Pulmonary artery endothelial cell (primary cell): Measurements from ENCODE around the gene SRPK2. TPM values are rescaled to one million over a fixed set of nuclear protein-coding genes. Genes with fewer than 3 reads are reported as not detected.

ENCODE experiments used
- DNase-seq: peaks from one replicate; pipeline ENCODE4 v3.0.0-alpha.2; 2011; ENCODE audit warnings: low read depth, low spot score
- total RNA-seq: library from RNA; depleted of rRNA; stranded (reverse); fragments of >200 nt; gene quantifications from 2 replicates; pipeline ENCODE4 v1.2.3, GENCODE V29; 2014

SRPK2 gene
- total RNA-seq, 1 donor from 2014 or later, result 52.0 TPM

DNA sequence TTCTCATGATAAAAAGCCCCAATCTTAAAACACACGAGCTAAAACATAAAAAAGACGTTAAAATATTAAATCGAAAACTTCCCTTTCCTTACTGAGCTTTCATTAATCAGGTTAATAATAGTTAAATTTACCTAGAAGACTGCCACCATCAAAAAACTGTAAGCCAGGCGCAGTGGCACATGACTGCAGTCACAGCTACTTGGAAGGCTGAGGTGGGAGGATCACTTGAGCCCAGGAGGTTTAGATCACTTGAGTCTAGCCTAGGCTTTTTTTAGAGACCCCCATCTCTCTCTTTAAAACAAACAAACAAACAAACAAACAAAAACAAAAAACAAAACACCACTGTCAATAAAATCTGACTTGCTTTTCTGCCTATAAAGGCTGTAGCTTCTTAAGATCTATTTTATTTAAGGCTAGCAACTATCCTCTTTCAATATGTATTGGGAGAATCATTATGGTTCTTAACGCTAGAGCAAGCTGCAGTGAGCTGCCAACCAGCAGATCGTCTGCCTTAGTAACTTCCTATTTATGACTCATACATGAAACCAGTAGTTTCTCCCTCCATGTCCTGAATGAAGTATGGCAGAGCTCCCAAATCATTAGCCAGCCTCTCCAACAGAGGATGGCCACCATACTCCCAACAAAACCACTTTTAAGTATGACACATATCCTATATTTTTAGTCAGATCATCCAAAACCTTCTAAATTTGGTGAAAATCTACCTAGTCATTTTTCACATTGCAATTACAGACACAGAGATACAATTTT is 163.7 kb downstream of the SRPK2 start:
- DNase-seq, result peak; percentile 61

DNA sequence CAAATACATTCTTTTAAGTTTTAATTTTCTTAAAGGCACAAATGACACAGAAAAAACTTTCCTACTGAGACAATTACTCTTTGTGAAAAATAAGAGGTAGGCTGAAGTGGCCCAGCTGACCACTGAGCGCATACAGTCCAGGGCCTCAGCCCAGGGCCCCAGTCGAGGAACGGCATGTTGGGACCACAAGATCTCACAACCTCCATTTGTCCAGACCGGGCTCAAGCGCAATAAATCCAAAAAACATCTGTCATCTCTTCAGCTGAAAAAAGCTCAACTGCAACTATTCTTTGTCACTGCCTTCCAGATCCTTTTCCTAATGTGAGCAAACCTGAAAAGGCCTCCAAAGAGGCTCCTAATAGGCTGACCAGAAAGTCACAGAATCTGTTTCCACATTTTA is 165.8 kb downstream of the SRPK2 start:
- no peak for DNase-seq

DNA sequence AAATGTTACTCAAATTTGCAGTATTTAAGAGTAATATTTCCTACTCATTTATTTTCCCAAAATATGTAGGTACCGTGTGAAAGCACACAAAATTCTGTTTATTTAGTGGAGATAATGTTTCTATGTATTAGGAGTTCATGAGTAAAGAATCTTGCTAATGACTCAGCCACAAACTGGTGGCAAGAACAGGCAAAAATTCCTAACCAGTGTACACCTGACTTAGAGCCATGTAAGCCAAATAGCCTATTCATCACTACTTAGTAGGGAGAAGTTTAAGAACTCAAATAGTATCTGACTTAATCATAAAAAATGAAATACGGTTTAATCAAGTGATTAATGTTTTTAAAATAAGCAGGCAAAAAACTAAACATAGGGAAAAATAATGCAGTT is 169.0 kb downstream of the SRPK2 start:
- DNase-seq, result no peak

DNA sequence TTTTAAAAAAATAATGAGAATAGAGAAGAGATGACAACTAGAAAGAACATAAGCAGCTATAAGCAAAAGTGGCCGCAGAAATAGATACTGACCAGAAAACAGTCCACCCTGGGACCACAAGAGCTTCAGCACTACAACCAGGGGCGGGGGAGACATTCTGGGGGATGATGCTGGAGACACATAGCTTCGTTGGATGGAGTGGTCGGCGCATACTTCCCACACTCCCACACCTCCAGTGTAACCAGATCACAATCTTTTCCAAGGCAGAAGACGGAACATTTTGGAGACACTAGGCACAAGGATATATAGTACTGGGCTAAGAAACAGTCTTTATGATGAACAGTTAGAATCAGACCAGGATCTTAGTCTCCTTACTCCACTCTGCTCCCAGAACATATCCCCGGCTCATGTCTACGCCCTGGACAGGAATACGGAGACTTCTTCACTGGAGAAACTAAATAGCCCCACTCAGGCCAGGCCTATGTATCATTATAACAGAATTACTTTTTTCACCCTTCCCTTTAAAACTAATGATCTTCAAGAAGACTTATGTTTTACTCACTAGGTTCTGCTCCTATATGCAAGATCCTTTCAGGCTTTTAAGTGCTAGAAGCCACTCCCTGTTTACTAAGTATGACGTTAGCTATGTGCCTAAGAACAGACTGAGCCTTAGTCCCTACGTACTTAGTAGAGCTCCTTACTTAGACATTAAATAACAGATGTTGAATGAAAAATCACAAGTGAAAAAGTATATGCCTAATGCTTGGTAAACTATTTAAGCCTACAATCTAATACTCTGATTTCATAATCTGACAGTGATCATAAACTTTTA is 169.6 kb downstream of the SRPK2 start:
- DNase-seq, result no peak

DNA sequence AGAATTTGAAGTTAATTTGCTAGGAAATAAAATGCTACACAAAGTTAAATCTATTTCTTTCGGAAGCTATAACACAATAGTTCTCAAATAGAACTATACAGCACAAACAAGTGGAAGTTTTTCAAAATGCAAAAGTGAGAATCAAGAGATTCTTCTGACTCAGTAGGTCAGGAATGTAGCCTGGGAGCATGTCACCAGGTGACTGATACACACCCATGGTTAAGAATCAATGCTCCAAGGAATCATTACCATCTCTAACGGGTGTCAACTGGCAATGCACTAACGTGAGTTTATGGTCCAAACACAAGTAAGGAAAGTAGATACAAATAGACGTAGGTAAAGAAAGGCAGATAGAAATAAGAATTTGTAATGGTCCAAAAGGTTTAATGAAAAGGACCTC is 170.5 kb downstream of the SRPK2 start:
- DNase-seq, result no peak

DNA sequence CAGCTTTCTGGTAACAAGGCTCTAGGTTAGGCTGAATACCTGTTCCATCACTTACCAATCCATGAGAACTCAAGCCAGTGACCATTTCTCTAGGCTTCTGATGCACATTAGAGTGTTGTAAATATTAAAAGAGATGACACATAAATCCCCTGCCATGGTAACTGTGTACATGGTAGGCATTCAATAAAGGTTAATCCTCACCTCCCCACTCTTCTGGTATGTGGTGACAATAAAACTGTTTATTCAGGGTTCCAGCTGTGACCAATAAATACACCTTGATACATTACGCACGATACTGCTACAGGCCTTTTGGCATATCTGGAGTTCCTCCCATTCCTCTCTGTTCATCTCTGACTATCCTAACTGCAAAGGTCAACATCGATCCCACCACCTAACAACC is 171.9 kb downstream of the SRPK2 start:
- DNase-seq, result no peak

DNA sequence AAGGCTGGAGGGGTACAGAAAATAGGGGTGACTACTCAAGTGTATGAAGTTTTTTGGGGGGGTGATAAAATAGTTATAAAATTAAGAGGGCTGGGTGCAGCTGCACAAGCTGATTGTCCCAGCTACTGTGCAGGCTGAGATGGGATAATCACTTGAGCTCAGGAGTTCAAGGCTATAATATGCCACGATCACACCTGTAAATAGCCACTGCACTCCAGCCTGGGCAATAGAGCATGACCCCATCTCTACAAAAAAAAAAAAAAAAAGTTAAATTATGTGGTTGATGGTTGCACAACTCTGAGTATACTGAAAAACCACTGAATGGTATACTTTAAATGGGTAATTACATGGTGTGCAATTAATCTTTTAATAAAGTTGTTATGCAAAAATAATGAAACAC is 172.9 kb downstream of the SRPK2 start:
- no peak for DNase-seq

DNA sequence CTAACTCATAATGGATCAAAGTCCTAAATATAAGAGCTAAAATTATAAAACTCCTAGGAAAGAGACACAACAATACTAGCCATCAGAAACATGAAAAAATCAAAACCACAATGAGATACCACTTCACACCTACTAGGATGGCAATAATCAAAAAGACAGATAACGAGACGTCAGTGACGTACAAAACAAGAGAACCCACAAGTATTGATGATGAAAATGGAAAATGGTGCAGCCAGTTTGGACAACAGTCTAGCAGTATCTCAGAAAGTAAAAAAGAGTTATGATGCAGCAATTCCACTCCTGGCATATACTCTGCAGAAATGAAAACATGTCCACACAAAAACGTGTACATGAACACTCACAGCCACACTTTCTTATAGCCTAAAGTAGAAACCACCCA is 173.5 kb downstream of the SRPK2 start:
- DNase-seq, result no peak

DNA sequence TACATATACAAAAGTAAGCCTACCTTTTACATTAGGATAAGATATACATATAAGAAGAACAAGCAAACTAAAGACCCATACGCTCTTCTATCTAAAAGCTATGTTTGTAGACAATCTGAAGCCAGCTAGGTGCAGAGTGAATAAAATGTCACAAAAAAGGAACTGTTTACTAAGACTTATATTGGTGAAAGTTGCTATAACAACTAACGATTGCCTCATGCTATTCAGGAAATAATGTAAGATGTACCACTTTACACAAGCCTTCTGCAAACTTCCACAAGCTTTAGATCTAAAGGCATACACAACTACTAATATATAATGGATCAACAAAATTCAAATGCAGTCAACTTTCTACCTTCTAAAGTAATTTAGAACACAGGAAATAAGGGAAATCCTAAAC is 175.1 kb downstream of the SRPK2 start:
- no peak for DNase-seq

DNA sequence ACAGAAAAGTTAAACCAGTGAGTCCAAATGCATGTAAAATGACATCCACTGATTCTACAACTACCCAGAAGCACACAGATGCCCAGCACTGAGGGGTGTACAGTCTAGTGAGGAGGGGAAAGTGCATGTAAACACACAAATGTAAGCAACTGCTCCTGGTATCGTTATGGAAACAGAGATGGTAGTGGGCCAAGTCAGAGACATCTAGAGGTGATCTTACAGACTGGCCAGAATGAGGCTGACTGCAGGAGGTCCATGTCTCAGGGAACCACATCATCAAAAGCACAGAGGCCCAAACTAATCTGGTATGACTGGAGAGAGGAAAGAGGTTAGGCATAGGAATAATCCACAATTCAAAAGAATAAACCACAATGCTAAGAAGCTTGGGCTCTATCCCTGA is 176.5 kb downstream of the SRPK2 start:
- DNase-seq, result no peak

DNA sequence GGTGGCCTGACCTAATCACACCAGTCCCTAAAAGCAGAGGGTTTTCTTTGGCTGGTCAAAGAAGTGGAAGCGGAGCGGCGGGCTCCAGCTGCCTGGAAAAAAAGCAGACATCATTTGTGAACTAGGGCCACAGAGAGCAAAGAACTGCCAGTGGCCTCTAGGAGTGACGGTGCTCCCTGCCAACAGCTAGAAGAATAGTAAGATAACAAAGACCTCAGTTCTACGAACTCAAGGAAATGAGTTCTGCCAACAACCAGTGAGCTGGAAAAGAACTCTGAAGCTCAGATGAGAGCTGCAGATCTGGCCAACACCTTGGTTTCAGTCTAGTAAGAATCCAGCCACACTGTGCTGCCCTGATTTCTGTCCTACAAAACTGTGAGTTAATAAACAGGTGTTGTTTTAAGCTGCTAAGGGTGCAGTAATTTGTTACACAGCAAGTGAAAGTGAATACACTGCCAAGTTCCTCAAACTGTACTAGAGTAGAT is 178.0 kb downstream of the SRPK2 start:
- DNase-seq, result peak; percentile 17

DNA sequence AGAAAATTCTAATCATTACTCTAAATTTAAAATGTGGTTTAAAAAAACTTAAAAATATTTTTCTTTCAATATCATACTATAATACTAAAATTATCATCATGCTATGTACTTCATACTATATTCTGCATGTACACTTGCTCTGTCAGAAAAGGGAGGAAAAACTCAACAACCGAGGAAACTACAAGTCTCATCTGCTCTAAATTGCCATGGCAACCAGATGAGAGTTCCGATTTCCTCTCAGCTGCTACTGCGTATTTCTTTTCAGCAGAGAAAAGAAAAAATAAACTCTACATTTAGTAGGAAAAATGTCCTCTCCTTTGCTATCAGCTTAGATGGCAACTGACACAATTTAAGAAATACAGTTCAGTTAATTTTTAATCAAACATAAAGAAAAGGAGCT is 178.9 kb downstream of the SRPK2 start:
- DNase-seq, result no peak

DNA sequence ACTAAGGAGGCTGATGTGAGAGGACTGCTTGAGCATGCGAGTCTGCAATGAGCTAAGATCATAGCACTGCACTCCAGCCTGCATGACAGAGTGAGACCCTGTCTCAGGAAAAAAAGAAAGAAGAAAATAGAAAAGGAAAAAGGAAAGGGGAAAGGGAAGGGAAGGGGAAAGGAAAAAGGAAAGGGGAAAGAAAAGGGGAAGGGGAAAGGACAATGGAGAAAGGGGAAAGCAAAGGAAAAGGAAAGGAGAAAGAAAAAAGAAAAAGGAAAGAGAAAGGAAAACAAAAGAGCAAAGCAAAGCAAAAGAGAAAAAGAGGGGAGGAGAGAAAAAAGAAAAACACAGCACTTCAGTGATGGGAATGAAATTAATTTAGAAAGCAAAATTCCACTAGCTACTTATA is 179.3 kb downstream of the SRPK2 start:
- no peak for DNase-seq

DNA sequence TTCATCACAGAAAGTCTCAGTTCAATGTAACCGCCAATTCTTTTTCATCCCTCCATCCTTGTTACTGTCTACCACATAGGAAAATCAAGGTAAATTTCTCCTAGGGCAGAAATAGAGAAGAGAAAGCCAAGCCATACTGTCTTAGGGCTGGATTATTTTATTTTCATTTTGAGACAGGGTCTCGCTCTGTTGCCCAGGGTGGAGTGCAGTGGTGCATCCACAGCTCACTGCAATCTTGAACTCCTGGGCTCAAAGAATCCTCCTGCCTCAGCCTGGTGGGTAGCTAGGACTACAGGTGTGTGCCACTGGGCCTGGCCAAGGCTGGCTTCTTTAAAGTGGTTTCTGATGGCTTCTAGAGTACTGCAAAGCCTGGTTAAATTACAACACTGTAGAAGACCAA is 181.7 kb downstream of the SRPK2 start:
- DNase-seq, result no peak

DNA sequence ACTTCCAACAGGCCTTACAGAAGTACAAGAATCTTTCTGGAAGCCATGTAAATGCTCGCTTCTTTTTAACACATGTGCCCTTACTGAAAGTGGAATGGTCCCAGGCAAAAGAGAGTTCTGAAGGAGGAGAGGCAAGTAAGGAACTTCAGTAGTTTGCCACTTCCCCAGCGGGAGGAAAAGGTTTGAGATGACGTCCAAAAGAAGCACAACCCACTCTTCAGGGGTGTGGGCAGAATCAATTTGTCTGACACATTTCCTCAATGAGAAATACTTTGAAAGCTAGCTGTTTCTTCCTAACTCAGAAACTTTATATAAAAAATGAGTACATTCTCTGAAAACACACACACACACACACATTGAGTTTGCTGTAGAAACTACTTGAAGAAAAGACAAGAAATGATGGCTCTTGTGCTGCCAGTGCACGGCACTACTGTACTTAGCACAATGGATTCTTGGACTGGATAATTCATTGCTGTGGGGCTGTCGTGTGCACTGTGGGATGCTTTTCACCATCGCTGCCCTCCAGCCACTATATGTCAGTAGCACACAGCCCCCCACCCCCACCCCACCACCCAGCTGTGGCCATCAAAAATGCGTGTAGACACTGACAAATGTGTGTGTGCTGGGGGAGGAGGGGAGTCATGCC is 183.0 kb downstream of the SRPK2 start:
- no peak for DNase-seq

DNA sequence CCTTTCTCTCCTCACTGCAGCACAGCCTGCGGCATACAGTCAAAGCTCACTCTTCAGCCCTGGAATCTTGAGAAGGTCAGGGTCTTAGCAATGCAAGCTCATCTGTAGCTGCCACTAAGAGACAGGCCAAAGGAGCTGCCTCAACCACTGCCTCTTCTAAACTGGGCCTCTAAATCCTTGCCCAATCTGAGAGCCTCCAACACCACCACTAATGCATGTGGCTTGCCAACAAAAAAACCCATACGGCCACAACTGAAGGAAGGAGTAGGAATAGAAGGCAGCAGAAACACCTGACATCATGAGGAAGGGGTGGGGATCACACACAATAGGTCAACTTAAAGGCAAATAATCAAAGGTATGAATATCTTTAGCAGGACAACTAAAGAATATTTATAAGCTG is 183.8 kb downstream of the SRPK2 start:
- no peak for DNase-seq

DNA sequence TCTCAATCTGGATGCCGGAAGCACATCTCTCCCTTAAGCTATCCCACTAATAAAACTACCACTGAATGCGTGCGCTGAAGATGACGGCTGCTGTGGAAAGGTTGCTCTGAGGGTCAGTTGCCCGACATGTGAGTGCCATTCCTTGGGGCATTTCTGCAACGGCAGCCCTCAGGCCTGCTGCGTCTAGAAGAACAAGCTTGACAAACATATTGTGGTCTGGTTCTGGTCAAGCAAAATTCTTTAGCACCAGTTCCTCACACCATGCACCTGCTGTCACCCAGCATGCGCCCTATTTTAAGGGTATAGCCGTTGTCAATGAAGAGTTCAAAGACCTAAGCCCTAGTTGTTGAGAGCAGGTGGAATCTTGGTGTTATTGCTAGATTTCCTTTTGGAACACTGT is 184.2 kb downstream of the SRPK2 start:
- DNase-seq, result no peak

DNA sequence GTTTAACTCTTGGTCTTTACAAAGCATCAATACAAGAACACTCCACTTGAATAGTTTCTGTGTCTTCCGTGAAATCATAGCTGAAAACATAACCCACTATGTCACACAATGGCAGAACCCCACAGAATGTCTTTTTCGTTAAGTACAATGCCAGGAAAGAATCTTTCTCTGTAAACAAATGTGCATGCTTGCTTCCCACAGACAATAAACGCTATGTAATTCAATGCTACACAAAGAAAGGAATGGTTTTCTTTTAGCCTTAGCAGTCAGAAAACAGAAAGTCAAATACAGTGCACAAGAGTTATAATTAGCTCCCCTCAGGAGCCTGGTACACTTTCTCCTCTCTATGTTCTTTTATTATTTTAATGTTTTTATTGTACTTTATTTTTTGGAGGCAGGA is 186.1 kb downstream of the SRPK2 start:
- DNase-seq, result no peak

DNA sequence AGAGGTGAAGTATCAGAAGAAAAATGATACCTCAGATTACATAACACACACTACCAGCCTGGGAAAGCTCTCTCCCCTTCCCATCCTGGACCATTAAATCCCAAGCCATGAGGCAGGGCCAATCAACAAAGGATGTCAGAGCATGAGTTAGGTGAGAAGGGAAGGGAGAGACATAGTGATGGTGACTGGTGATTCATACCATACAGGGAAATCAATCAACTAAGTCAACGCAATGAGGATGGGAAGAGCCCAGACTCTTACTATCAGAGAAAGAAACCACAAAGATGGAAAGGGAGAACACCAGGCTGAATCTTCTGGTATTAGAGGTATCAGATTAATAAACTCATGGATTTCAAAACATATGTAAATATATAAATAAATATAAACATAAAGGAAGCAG is 189.3 kb downstream of the SRPK2 start:
- no peak for DNase-seq

DNA sequence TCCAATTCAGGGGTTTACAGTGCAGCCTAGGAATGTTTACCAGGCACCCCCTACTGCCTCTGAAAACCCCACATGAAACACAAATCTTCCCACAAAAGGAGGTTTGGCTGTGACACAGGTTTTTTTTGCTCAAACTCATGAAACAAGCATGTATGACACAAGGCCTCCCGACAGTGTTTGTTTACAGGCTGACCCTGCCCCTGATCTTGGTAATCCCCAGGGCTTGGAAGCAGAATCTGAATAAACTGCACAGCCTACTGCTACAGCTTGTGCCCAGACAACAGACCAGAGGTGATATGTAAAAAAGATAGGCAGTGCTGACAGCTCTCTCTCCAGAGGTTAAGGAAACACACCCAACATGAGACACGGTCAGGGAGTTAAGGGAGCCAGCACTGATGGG is 190.5 kb downstream of the SRPK2 start:
- no peak for DNase-seq

DNA sequence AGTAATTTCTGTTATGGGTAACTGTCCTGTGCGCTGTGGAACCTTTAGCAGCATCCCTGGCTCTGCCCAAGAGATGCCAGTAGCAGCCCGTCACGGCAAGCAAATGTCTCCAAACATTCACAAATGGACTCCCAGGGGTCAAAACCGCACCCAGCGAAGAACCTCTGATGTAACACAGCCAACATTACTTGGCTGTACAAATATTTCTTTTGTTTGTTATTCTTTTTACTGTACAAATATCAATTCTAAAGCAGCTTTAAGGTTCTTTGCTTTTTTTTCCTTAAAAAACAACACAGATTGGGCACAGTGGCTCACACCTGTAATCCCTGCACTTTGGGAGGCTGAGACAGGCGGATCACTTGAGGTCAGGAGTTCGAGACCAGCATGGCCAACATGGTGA is 192.2 kb downstream of the SRPK2 start:
- no peak for DNase-seq

DNA sequence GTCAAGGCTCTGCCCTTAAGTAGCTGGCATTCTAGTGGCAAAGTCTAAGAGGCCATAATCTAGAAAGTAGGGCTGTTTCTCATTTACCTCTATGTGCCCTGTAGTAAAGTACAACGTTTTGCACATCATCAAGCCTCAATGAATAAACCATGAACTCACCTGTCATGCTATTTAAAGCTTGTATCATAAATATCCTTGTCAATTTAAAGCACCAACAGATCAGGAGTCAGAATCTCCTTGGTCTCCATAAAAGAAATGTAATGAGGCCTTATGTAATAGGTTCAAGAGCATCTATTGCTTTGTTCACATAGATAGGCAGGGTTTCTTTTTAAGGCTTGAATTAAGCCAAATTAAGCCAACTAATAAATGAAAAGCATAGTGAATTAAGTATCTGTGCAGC is 192.8 kb downstream of the SRPK2 start:
- DNase-seq, result no peak
